Motor neuron (in vitro differentiated cells): Measurements from ENCODE around the gene POTEC. TPM values are rescaled to one million over a fixed set of nuclear protein-coding genes. Genes with fewer than 3 reads are reported as not detected.
"Not testable (repeated sequence)": the region's sequence is repeated elsewhere in the genome, so short reads cannot be mapped to it uniquely, and the experiment has no call there.

Experiments used
- ATAC-seq, 8 experiments: fragments of 200-7000 bp; cut with Tn5 transposase; replicated peaks in 6 of 8; 2 replicates each; pipeline ENCODE4 v1.8.0; 2021; ENCODE audit warnings: mild to moderate bottlenecking in 8 of 8, moderate library complexity in 8 of 8
- H3K27ac ChIP-seq, 2 donors: fragments of 250-450 bp; sonication (Bioruptor Pico); 2 replicates each; pipeline ENCODE4 v1.9.0; 2021; ENCODE audit warnings: antibody characterized with exemption in 2 of 2, mild to moderate bottlenecking in 2 of 2, moderate library complexity in 1 of 2
- H3K4me1 ChIP-seq, 2 donors: fragments of 250-450 bp; sonication (Bioruptor Pico); replicated peaks in 1 of 2; 2 replicates each; pipeline ENCODE4 v1.6.1; 2021; ENCODE audit warnings: antibody characterized with exemption in 2 of 2, mild to moderate bottlenecking in 2 of 2, moderate library complexity in 1 of 2
- H3K4me3 ChIP-seq, 5 donors: fragments of 250-450 bp; sonication (Bioruptor Pico); 2 replicates each; pipeline ENCODE4 v1.9.0; 2021; ENCODE audit warnings: antibody characterized with exemption in 5 of 5, mild to moderate bottlenecking in 5 of 5, moderate library complexity in 4 of 5
- WGBS, 10 experiments: fragments of 450-650 bp; shearing (Covaris generic); methylation state at CpG; one replicate each; pipeline ENCODE4 v1.0.0; 2022; 5-methylcytosine and 5-hydroxymethylcytosine counted together
- in situ Hi-C, 9 experiments: fragments of 400-800 bp; cut with MboI; loops; one replicate each; pipeline ENCODE4 v1.15.0; 2021; ENCODE audit warnings: low sequenced_read_pairs in 9 of 9, low pct_unique_long_range_greater_than_20kb in 2 of 9; ENCODE audit not compliant: unreplicated experiment in 9 of 9
- total RNA-seq, 8 experiments: library from RNA; unstranded; fragments of 300-600 nt; gene quantifications; 2 replicates each; pipeline versions ENCODE4 v1.2.3 to v1.2.4, GENCODE V29; 2022

The POTEC gene
- total RNA-seq, 8 experiments from 2014 or later: 0.04 to 2.5 (median 0.20) TPM; not detected in 3

GRCh38 chr18:14474007-14474720 lies 69.2 kb downstream of the POTEC start:
- in situ Hi-C loops, H3K4me3 ChIP-seq, H3K4me1 ChIP-seq, H3K27ac ChIP-seq, ATAC-seq: not testable (repeated sequence)
- WGBS, 10 experiments: no CpG with 5 or more reads among the region's 38 CpGs

- in situ Hi-C loops, H3K4me3 ChIP-seq, H3K4me1 ChIP-seq, ATAC-seq, H3K27ac ChIP-seq: not testable (repeated sequence)
- 90% methylated on average over 2 of the region's 23 CpGs; no CpG with 5 or more reads in 9 of the 10 experiments for WGBS, 10 experiments
Observed at GRCh38 chr18:14473250-14474006, 70.0 kb downstream of the POTEC start.

GRCh38 chr18:14471286-14471685 lies 72.1 kb downstream of the POTEC start:
- in situ Hi-C loops, H3K27ac ChIP-seq, H3K4me3 ChIP-seq, ATAC-seq, H3K4me1 ChIP-seq: not testable (repeated sequence)
- WGBS, 10 experiments: 20% methylated on average over 1 of the region's 3 CpGs; no CpG with 5 or more reads in 9 of the 10 experiments

DNA sequence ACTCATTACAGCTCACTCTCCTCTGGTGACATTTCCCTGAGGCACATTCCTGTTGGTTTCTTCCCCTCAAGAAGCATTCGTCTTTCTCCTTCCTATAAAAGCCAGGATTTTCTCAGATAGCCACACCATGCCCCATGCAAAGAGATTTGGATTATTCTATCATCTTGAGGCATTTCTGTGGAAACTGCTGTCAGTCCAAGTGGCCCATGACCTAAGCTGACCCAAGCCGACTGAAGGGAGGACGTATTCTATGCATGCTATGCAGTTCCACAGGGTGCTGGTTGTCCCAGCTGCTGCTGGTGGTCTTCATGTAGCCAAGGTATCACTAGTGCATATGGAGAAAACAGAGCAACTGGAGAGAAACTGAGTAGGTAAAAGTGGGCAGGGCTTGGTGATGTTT lies 73.0 kb downstream of the POTEC start:
- H3K27ac ChIP-seq, H3K4me1 ChIP-seq, H3K4me3 ChIP-seq, in situ Hi-C loops, ATAC-seq: not testable (repeated sequence)
- WGBS, 10 experiments: 11 to 77% (median 76%) methylated on average over 2 of the region's 3 CpGs; no CpG with 5 or more reads in 7 of the 10 experiments

DNA sequence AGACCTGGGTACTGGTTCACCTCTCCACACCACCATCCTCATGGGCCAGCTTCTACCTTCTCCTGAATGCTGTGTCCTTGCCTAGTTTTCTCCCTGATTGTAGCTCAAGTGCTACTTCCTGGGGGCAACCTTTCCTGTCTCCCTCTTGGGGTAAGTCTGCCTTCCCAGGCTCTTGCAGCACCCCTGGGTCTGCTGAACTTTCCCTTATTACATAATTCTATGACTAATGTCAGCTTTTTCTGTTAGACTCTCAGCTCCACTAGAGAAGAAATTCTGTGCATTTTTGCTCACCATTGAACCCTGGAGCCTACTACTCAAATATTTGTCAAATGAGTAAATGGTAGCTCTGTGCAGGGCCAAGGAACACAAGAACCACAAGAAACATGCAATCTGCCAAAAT lies 73.4 kb downstream of the POTEC start:
- in situ Hi-C loops, H3K4me1 ChIP-seq, H3K4me3 ChIP-seq, H3K27ac ChIP-seq, ATAC-seq: not testable (repeated sequence)

DNA sequence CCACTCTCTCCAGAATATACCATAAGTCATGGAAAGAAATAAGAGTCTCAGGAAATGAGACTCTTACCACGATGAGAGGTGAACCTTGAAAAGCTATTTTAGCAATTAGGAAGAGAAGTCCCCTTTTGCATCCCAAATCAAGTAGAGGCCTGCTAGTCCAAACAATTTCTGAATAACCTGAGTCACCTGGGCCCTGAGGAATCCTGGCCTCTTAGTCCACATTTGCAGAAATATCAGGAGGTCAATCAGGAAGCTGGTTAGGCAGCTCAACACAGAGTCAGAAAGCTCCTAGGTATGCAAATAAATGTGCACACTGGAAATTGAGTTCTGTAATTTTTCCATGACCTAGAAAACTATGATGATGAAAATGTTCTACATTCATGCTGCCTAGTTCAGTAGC lies 77.4 kb downstream of the POTEC start:
- no CpG with 5 or more reads among the region's 1 CpG for WGBS, 10 experiments
- in situ Hi-C loops, H3K4me1 ChIP-seq, H3K4me3 ChIP-seq, H3K27ac ChIP-seq, ATAC-seq: not testable (repeated sequence)

Other genes starting within 250 kb of the POTEC start
- gene ANKRD30B, start 204.6 kb upstream of the POTEC start, total RNA-seq: under 1 TPM in 7 of 8 experiments, not detected in 1; 0.04 to 0.38 (median 0.14) TPM